Endothelial cell of hepatic sinusoid (primary cell): ENCODE results near the gene SSBP3.

ENCODE experiments used
- in situ Hi-C: cut with HindIII; loops from 2 replicates; pipeline ENCODE4 v1.10.0; 2017; ENCODE audit warnings: low sequenced_read_pairs

SSBP3 gene

DNA sequence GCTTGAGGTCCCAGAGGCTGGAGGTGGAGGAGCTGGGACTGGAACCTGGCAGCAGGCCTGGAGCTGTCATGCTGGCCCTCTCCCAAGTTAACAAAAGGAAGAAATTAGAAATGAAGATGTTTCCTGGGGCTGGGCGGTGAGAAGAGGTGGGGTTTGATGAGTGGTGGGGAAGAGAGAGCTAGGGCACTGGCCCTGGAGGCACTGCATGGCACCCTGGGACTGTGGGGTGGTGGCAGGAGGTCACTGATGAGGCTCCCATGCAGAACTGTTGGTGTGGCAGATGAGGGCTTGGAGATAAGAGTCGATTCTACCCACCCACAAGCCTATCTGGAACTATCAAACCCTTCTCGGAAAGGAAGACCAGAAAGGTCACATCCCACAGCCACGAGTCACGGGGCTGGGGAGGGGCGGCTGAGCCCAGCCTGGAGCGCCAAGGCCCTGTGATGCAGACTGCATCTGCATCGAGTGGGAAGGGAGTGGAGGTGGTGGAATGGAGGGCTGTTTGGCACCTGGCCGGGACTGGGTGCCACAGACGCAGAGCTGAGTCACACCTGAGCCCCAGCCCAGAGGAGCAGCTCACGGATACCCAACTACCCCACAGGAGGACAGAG is 176.8 kb downstream of the SSBP3 start:
- in situ Hi-C loops, result no loop called here

GRCh38 chr1:54228638-54229079 is 177.5 kb downstream of the SSBP3 start:
- in situ Hi-C loops, result no loop called here

GRCh38 chr1:54227891-54228310 is 178.3 kb downstream of the SSBP3 start:
- in situ Hi-C loops, result no loop called here

DNA sequence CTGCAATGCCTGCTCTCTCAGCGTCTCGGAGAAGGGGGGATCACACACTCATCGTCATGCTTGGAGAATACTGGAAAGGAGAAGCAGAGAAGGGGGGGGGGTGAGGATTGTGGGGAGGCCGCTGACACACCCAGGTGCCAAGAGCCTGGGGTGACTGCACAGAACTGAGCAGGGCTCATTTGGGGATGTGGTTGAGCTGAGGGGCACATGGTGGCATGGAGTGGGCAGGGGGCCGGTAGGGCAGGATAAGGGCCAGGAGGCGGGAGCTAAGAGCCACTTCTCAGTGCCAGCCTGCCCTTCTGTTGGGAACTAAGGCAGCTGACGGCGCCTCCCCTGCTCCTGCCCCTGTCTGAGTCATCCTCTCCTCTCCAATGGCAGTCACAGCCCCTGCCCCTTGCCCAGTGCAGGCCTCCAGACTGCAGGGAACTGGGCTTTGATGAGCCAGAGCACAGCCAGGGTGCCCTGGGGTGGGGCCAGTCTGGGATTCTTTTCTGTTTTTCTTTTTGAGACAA is 179.0 kb downstream of the SSBP3 start:
- in situ Hi-C loops, result no loop called here

- in situ Hi-C loops, result no loop called here
Measured at GRCh38 chr1:54225986-54226559, 180.1 kb downstream of the SSBP3 start.

- in situ Hi-C loops, result no loop called here
Measured at GRCh38 chr1:54225378-54225777, 180.8 kb downstream of the SSBP3 start.

GRCh38 chr1:54224233-54224632 is 182.0 kb downstream of the SSBP3 start:
- in situ Hi-C loops, result no loop called here

GRCh38 chr1:54223441-54224202 is 182.6 kb downstream of the SSBP3 start:
- in situ Hi-C loops, result no loop called here

DNA sequence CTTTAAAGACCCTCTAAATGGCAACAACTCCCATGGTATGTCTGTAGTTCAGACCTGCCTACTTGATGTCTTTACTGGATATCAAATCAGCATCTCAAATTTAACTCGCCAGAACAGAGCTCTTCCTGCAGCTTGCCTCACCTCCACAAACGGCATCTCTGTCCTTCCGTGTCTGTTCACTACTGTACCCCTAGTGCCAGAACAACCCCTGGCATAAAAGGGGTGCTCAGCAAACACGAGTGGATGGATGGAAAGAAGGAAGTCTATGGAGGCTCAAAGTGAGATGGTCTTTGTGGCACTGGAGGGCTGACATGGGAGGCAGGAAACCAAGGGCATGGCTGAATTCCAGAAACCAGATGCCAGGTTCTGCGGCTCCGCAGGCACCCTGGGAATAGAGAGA is 183.5 kb downstream of the SSBP3 start:
- in situ Hi-C loops, result no loop called here

GRCh38 chr1:54221867-54222484 is 184.2 kb downstream of the SSBP3 start:
- in situ Hi-C loops, result no loop called here

- in situ Hi-C loops, result no loop called here
Measured at GRCh38 chr1:54221113-54221834, 184.9 kb downstream of the SSBP3 start.

DNA sequence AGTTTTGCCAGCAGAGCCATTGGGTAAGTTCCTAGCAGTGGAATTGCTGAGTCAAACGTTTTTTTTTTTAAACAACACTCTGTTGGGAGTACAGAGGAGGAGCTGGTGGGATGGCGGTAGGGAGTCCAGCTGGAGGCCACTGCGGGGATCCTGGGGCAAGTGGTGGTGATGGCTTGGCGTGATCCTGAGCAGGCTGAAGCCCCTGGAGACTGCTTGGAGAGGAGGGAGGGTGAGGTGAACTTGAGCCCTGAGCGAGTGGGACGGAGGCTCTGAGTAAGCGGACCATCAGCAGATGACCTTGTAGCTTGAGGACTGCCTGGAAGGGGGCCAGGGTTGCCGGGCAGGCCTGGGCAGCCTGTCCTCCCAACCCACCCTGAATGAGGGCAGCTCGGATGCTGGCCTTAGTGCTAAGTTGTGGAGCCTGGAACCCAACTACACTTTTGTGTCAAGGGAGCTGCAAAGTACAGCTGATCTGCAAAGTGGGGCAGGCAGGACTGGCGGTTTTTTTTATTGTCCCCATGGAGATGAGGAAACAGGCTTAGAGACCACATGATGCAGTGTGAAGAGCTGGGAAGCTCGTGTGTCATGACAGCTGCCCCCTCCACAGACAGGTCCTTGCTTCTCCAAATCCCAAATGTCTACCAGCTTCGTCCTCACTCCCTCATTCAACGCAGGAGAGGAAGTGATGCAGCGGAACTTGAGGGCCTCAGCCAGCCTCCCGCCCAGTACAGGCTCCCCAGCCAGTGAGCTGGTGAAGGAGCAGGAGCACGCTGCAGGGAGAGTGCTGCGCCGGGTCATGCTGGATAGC is 186.0 kb downstream of the SSBP3 start:
- in situ Hi-C loops, result no loop called here

- in situ Hi-C loops, result no loop called here
Measured at GRCh38 chr1:54219688-54220003, 186.5 kb downstream of the SSBP3 start.

- in situ Hi-C loops, result no loop called here
Measured at GRCh38 chr1:54218883-54219687, 187.1 kb downstream of the SSBP3 start.

GRCh38 chr1:54215523-54215922 is 190.7 kb downstream of the SSBP3 start:
- in situ Hi-C loops, result no loop called here

GRCh38 chr1:54212872-54213271 is 193.3 kb downstream of the SSBP3 start:
- in situ Hi-C loops, result no loop called here

DNA sequence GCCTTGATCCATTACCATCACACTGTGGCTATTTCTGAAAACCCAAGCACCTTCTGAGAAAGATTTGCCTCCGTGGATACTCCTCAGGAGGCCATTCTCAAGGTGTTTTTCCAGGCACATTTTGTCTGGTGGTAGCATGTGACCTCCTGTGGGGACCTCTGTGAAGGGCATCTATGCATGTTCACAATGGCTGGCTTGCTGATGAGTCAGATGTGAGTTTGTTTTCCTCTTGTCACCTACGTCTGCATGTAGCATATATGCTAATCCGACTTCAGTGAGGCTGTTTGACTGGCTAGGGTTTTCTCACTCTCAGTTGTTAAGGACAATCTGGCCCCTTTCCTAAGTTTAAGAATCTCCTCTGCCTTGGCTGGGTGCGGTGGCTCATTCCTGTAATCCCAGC is 198.3 kb downstream of the SSBP3 start:
- in situ Hi-C loops, result loop anchor here (5.0 kb wide), 2 partner anchors 69 to 71 kb away; no protein-coding TSS in a partner anchor

- in situ Hi-C loops, result loop anchor here (5.0 kb wide), 2 partner anchors 70 kb away; no protein-coding TSS in a partner anchor
Measured at GRCh38 chr1:54207287-54207686, 198.9 kb downstream of the SSBP3 start.

GRCh38 chr1:54204199-54204598 is 202.0 kb downstream of the SSBP3 start:
- in situ Hi-C loops, result no loop called here
